Iris pigment epithelial cell (primary cell): Measurements from ENCODE around the gene FKBP2.

Experiments
- DNase-seq: peaks from one replicate; pipeline ENCODE4 v3.0.0-alpha.2; 2011; ENCODE audit warnings: low read depth

The FKBP2 gene

GRCh38 chr11:64249563-64250414 lies 8.9 kb downstream of the FKBP2 start:
- DNase-seq: no peak

DNA sequence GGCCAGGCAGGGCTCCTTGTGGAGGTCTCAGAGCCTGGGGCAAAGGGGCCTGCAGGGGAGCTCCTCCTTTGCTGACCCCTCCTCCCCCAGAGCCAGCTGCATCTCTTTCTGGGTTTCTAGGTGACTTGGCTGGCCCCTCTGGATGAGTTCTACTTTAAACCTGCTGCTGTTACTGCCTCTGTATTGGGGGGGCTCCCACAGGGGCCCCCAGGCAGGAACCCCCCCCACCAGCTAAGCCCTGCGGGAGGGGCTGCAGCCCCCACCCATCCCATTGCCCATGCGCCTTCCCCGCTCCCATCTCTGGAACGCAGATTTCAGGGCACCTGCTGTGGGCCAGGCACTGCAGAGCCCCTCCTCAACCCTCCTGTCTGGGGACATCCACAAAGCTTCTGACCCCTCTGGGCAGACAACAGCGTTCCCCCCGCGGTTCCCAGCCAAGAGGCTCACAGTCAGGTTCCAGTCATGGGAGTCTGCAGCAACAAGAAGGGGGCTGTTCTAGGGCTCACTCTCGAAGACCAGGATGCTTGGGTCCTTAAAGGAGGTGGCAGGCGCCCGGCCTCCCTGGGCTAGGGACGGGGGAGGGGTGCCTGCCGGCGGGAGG lies 9.6 kb downstream of the FKBP2 start:
- DNase-seq: no peak

DNA sequence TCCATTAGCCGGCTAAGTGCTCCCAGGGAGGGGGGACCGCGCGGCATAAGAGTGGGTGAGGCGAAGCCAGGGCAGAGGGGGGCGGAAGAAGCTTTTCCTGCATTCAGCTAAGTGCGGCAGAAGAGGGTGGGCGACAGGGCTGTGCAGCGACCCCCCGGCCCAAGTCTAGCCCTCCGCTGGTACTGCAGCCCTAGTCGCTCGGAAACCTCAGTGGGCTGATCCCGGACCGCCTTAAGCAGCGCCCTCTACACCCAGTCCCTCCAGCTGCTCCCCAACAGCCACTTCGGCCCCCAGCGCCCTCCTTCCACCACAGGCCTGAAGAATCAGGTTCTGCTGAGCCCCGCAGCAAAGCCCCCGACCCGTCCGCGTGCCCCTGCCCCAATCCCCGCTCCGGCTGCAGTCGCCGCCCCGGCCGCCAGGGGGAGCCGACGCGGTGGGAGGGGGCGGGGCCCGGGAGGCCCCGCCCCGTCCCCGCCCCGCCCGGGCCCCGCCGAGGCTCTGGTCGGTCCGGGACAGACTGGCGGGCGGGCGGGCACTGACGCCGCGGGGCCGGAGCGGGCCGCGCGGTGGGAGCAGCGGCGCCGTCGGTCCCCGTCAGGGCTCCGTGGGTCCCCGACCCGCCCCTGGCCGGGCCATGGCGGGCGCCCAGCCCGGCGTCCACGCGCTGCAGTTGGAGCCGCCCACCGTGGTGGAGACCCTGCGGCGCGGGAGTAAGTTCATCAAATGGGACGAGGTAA lies 10.3 kb downstream of the FKBP2 start, which contains the start of gene PLCB3:
PLCB3 (plus strand) TSS at position 515 of the 737 bp plus-strand sequence; CDS start at position 635, 120 bp downstream.
- DNase-seq: peak; percentile 29

- no peak for DNase-seq
Measured at GRCh38 chr11:64251753-64252002, 10.8 kb downstream of the FKBP2 start.

DNA sequence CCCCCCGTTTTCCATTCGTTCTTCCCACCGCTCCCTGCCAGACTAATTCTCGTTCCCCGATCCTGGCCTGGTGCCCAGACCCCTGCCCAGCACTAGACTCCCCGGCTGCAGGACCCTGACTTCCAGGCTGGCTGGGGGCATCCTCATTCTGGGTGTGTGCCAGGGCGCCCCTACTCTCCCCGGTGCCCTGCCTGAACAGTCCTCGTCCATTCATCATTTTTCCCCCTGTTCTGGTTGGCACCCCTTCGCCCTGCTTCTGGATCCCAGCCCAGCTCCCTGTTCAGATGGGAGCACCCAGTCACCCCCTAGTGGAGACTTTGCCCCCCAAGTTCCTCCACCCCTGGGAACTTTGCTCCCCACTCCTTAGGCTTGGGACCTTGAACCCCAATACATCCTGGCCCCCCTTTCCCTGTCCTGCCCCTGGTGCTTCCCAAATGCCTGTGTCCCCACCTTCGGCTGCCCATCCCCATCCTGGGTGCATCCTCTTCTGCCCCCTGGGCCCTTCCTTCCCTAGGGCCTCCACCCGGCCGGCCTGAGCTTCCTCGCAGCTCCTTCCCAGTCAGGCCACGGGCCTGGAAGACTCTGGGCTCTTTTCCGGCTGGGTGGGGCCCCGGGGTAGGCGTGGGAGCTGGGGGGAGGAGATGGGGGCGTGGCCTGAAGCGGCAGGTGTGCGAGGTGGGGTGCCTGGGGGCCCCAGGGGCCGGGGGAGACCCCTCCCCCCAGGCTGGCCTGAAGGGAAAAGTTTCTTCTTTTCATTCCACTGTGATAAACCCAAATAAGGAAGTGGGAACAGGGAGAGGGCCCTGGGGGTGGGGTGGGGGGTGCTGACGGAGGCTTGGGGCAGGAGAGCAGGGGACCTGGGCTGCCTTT lies 11.3 kb downstream of the FKBP2 start:
- DNase-seq: peak; percentile 29

DNA sequence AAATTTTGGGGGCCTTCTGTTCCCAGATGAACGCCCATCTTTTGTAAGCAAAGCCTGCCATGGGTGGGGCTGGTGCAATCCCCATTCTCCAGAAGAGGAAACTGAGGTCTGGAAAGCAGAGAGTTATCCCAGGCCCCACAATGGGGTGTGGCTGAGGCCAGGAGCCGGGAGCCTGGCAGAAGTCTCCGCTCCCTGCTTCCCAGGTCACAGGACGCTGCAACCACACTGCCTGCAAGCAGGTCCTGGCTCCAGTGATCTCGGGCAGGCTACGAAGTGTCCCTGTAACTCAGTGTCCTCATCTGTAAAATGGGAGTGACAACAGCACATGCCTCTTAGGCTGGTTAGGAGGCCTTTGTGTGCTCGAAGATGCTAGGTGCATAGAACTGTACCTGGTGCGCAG lies 12.1 kb downstream of the FKBP2 start:
- no peak for DNase-seq

- DNase-seq: no peak
Measured at GRCh38 chr11:64253481-64253880, 12.6 kb downstream of the FKBP2 start.

GRCh38 chr11:64254326-64254725 lies 13.4 kb downstream of the FKBP2 start:
- no peak for DNase-seq

DNA sequence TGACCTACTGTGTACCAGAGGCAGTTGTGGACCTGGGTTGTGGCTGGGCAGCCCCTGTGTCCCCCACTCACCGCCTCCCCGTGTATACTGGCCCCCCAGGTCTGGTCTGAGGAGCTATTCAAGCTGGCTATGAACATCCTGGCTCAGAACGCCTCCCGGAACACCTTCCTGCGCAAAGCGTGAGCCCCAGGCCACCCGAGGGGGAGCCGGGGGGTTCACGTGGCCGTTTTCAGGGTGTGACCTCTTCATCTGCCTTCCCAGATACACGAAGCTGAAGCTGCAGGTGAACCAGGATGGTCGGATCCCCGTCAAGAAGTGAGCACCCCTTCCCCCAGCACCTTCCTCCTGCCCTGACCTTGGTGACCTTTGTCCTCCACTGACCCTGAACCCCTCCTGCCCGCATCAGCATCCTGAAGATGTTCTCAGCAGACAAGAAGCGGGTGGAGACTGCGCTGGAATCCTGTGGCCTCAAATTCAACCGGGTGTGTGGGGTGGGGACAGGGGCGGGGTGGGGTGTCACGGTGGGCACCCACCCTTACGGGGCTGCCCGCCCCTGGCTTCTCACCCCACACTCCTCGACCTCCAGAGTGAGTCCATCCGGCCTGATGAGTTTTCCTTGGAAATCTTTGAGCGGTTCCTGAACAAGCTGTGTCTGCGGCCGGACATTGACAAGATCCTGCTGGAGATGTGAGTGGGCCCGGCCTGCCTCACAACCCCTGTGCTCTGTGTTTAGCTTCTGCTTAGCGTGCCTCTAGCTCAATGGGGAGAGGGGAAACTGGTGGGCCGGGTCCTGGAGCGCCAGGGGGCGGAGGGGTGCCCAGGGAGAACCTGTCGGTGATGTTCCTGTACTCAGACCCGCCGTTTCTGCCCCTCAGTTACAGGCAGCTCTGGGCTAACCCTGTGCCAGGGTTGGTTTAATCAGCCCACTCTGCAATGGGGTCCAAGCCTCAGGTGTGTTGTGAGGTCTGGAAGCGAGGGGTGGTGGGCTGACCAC lies 14.5 kb downstream of the FKBP2 start:
- no peak for DNase-seq

DNA sequence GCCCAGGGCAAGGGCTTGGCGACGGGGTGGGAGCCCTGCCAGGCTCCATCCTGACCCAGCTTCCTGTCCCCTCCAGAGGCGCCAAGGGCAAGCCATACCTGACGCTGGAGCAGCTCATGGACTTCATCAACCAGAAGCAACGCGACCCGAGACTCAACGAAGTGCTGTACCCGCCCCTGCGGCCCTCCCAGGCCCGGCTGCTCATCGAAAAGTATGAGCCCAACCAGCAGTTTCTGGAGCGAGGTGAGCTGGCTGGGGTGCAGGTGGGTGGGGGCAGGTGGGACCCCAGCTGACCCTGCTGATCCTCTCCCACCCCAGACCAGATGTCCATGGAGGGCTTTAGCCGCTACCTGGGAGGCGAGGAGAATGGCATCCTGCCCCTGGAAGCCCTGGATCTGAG lies 15.4 kb downstream of the FKBP2 start:
- no peak for DNase-seq

DNA sequence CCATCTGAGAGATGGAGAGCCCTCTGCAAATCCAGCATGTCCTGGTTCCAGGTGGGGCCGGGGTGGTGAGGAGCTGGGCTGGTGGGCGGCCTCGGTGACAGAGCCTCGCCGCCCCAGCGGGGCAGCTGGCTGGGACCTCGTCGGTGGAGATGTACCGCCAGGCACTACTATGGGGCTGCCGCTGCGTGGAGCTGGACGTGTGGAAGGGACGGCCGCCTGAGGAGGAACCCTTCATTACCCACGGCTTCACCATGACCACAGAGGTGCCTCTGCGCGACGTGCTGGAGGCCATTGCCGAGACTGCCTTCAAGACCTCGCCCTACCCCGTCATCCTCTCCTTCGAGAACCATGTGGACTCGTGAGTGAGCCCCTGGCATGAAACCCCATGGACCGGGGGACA lies 17.5 kb downstream of the FKBP2 start:
- DNase-seq: no peak

DNA sequence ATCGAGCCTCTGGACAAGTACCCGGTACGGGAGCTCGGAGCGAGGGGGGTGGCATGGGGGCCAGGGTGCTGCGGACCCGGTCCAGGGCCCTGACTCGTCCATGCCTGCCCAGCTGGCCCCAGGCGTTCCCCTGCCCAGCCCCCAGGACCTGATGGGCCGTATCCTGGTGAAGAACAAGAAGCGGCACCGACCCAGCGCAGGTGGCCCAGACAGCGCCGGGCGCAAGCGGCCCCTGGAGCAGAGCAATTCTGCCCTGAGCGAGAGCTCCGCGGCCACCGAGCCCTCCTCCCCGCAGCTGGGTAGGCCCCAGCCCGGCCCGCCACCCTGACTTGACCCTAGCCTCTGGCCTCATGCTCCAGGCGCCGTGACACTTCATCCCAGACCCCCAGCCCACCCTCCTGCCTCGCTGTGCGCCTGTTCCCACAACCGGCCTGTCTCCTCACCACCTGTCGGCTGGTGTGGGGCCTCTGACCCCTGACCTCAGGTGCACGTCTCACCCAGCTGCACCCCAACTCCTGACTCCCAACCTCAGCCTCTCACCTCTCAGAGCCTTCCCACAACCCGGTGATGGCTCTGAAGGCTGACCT lies 18.1 kb downstream of the FKBP2 start:
- DNase-seq: no peak

- DNase-seq: no peak
Measured at GRCh38 chr11:64259533-64260067, 18.7 kb downstream of the FKBP2 start.

DNA sequence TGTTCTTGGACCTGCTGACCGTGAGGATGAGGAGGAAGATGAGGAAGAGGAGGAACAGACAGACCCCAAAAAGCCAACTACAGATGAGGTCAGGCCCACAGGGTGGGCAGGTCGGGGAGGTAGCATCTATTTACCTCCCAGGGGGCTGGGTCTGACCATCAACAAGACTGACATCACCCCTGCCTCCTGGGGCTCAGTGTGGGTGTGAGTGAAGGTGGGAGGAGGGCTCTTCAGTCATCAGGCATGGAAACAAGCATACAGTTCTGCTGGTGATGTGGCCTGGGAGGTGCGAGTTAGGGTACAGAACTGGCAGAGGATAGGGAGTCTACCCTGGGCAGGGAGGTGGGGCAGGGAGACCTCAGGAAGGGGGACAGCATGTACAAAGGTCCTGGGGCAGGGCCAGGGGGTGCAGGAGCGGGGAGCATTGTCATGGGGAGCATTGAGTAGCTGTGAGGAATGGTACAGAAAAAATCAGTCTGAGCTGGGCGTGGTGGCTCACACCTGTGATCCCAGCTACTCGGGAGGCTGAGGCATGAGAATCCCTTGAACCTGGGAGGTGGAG lies 19.3 kb downstream of the FKBP2 start:
- no peak for DNase-seq

GRCh38 chr11:64261556-64262080 lies 20.7 kb downstream of the FKBP2 start:
- DNase-seq: no peak

DNA sequence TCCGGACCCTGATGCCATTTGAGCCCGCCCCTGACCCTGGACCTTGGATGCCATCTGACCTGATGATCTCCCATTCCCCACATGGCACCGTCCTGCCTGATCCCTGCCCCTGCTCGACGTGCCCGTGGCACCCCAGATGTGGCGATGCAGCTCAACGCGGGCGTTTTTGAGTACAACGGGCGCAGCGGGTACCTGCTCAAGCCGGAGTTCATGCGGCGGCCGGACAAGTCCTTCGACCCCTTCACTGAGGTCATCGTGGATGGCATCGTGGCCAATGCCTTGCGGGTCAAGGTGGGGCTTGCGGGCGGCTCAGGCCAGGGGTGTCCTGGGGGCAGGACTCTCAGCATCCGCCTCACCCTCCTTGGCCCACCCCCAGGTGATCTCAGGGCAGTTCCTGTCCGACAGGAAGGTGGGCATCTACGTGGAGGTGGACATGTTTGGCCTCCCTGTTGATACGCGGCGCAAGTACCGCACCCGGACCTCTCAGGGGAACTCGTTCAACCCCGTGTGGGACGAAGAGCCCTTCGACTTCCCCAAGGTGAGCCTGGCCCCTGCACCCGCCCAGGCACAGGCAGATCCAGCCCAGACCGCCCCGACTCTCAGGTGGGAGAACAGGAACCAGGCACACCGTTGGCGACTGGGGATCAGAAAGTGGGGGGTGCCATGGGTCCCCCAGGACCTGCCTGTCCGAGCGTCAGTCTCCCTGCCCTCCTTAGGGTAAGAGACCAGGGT lies 21.5 kb downstream of the FKBP2 start:
- DNase-seq: no peak

DNA sequence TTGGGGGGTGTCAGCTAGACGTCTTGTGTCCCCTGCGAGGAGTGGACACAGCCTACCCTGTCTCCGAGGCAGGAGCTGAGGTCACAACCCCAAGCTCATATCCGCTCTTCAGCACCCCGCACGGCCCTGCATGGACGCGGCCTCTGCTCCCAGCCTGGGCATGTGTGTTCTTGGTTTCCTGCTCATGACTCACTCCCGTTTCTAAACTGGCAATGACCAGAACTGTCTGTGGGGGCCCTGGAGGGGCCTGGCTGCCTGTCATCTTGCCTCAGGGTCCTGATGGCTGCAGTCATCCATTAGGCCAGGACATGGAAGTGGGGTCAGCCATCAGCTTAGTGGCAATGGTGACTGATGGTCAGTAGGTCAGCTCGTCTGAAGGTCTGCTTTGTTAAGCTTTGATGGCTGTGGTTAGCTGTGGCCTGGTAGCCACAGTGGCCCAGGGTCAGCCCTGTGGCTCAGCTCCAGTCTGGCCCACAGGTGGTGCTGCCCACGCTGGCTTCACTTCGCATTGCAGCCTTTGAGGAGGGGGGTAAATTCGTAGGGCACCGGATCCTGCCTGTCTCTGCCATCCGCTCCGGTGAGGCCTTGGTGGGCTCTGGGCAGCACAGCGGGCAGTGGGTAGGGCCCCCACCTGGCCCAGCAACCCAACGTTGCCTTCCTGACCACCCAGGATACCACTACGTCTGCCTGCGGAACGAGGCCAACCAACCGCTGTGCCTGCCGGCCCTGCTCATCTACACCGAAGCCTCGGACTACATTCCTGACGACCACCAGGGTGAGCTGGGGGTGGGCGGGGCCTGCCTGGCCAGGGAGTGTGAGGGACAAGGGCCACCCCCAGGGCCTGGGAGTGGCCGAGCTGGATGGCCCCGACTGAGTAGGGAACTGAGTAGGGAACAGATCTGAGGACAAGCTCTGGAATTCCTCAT lies 22.4 kb downstream of the FKBP2 start:
- DNase-seq: peak; percentile 86

- DNase-seq: no peak
Measured at GRCh38 chr11:64263947-64264317, 23.0 kb downstream of the FKBP2 start.
